MM.1S (cell line): ENCODE measurements around the gene FOSB.

ENCODE experiments used
- CTCF ChIP-seq: fragments of 300-600 bp; sonication (generic); IDR thresholded peaks from 2 replicates; pipeline ENCODE4 v1.5.1; 2016; ENCODE audit warnings: antibody characterized with exemption, low read length, mixed read lengths
- EZH2 ChIP-seq: fragments of 300-600 bp; sonication (generic); optimal IDR thresholded peaks from 2 replicates; pipeline ENCODE3; 2017; ENCODE audit warnings: low read depth, mild to moderate bottlenecking, antibody characterized with exemption, low read length, mixed read lengths

- TF ChIP-seq CTCF = 0 out of 2 replicates have a peak, but pooled peaks have one; percentile 11
- no peak for TF ChIP-seq EZH2
Observed at GRCh38 chr19:45498411-45499195, 30.8 kb downstream of the FOSB start, which contains the start of gene PPM1N.
